Endothelial cell of umbilical vein (primary cell): ENCODE measurements around the gene CDH2. TPM values are rescaled to one million over a fixed set of nuclear protein-coding genes. Genes with fewer than 3 reads are reported as not detected.

Source experiments
- BruUV-seq: library from RNA; stranded (reverse); fragments of 400-500 nt; replicated peaks from 2 replicates; lab custom pipeline; 2021; lab: Mats Ljungman, UMichigan
- CTCF ChIA-PET: fragments of 300-600, 350-600 bp; sonication (Branson Sonifier 250); formaldehyde crosslinking; loops from one replicate; lab custom pipeline; 2021; ENCODE audit warnings: antibody characterized with exemption, inconsistent platforms; lab: Charles Lee
- POLR2A ChIA-PET: fragments of 300-600, 350-600 bp; sonication (Branson Sonifier 250); formaldehyde crosslinking; loops from one replicate; lab custom pipeline; 2021; ENCODE audit warnings: antibody characterized with exemption, inconsistent platforms; lab: Charles Lee
- DNase-seq: peaks from one replicate; pipeline ENCODE4 v3.0.0-alpha.2; 2011; ENCODE audit warnings: low read depth, low spot score
- FAIRE-seq: peaks from 2 replicates; lab custom pipeline; 2011; peaks lifted over from hg19 to GRCh38; lab: Jason Lieb, UNC
- H2AFZ ChIP-seq: 2 replicates; pipeline ENCODE4 v1.6.0; 2012; ENCODE audit warnings: low read depth, low read length, control low read depth, inconsistent platforms
- H3K27ac ChIP-seq: 2 replicates; pipeline ENCODE4 v1.5.1; 2011; ENCODE audit warnings: low read depth, mild to moderate bottlenecking, control low read depth, low read length, moderate library complexity; ENCODE audit not compliant: insufficient read depth
- H3K27me3 ChIP-seq, 2 experiments: 2 replicates each; pipeline versions ENCODE4 v1.6.0 to v1.6.1; 2011; ENCODE audit warnings: low read length in 2 of 2, mixed read lengths in 1 of 2; ENCODE audit not compliant: control insufficient read depth in 2 of 2, insufficient read depth in 2 of 2
- H3K36me3 ChIP-seq, 2 experiments: 2 replicates in 1 of 2; 3 replicates in 1 of 2; pipeline ENCODE4 v1.5.1; 2011; ENCODE audit warnings: low read length in 2 of 2, mild to moderate bottlenecking in 1 of 2, moderate library complexity in 1 of 2; ENCODE audit not compliant: control insufficient read depth in 2 of 2, insufficient read depth in 2 of 2; ENCODE audit errors: extremely low read depth in 1 of 2
- H3K4me1 ChIP-seq: 3 replicates; pipeline ENCODE4 v1.5.1; 2011; ENCODE audit warnings: mild to moderate bottlenecking, low read length; ENCODE audit not compliant: control insufficient read depth, insufficient read depth; ENCODE audit errors: extremely low read depth
- H3K4me2 ChIP-seq: 2 replicates; pipeline ENCODE4 v1.6.1; 2011; ENCODE audit warnings: low read length, control low read depth, mixed read lengths; ENCODE audit not compliant: insufficient read depth
- H3K4me3 ChIP-seq, 3 experiments: fragments of 200-600 bp in 1 of 3; sonication (generic), shearing (Covaris generic) in 1 of 3; replicated peaks in 1 of 3; 2 replicates each; pipeline ENCODE4 v1.5.1; 2011 to 2016; ENCODE audit warnings: control low read depth in 3 of 3, low read length in 3 of 3, mild to moderate bottlenecking in 2 of 3, inconsistent platforms in 1 of 3, low read depth in 1 of 3, moderate library complexity in 1 of 3; ENCODE audit not compliant: insufficient read depth in 1 of 3
- H3K79me2 ChIP-seq: 2 replicates; pipeline ENCODE4 v1.6.0; 2012; ENCODE audit warnings: low read length, inconsistent platforms; ENCODE audit not compliant: control insufficient read depth, insufficient read depth
- H3K9ac ChIP-seq: replicated peaks from 2 replicates; pipeline ENCODE3; 2011; ENCODE audit warnings: low read length, control low read depth; ENCODE audit not compliant: insufficient read depth; ENCODE audit errors: extremely low read depth
- H3K9me1 ChIP-seq: replicated peaks from 3 replicates; pipeline ENCODE4 v1.6.0; 2011; ENCODE audit warnings: mild to moderate bottlenecking, low read length; ENCODE audit not compliant: control insufficient read depth, insufficient read depth; ENCODE audit errors: extremely low read depth
- H3K9me3 ChIP-seq: replicated peaks from 2 replicates; pipeline ENCODE4 v1.5.1; 2012; ENCODE audit warnings: low read length, inconsistent platforms; ENCODE audit not compliant: control insufficient read depth, insufficient read depth
- H4K20me1 ChIP-seq: replicated peaks from 2 replicates; pipeline ENCODE3; 2011; ENCODE audit warnings: mild to moderate bottlenecking, low read length; ENCODE audit not compliant: control insufficient read depth, insufficient read depth; ENCODE audit errors: extremely low read depth
- EZH2 ChIP-seq: IDR thresholded peaks from 2 replicates; pipeline ENCODE4 v1.6.1; 2012; ENCODE audit warnings: borderline replicate concordance, low read depth, mild to moderate bottlenecking, moderate library complexity, low read length, inconsistent platforms; ENCODE audit not compliant: severe bottlenecking
- FOS ChIP-seq: IDR thresholded peaks from 2 replicates; pipeline ENCODE4 v1.6.1; 2011; ENCODE audit warnings: mild to moderate bottlenecking, low read length, moderate library complexity, borderline replicate concordance; ENCODE audit not compliant: insufficient read depth
- GATA2 ChIP-seq: IDR thresholded peaks from 2 replicates; pipeline ENCODE4 v1.7.0; 2011; ENCODE audit warnings: low read depth, mild to moderate bottlenecking, moderate library complexity, mixed read lengths, low read length; ENCODE audit not compliant: insufficient read length, insufficient read depth
- JUN ChIP-seq: IDR thresholded peaks from 2 replicates; pipeline ENCODE4 v1.6.1; 2011; ENCODE audit warnings: borderline replicate concordance, low read depth; ENCODE audit not compliant: insufficient read length, insufficient read depth
- MYC ChIP-seq: IDR thresholded peaks from one replicate; pipeline ENCODE4 v1.6.1; 2011; ENCODE audit warnings: mild to moderate bottlenecking, low read depth, low read length
- POLR2A ChIP-seq: IDR thresholded peaks from 2 replicates; pipeline ENCODE4 v1.6.1; 2012; ENCODE audit warnings: low read depth, mild to moderate bottlenecking, control low read depth, low read length
- POLR2AphosphoS5 ChIP-seq: IDR thresholded peaks from 2 replicates; pipeline ENCODE4 v1.6.1; 2012; ENCODE audit warnings: low read depth, mild to moderate bottlenecking, control low read depth, low read length, moderate library complexity; ENCODE audit not compliant: insufficient read depth
- dilution Hi-C: fragments of 300-500 bp; cut with MboI; formaldehyde crosslinking; loops from one replicate; pipeline ENCODE4 v1.15.0; 2019; ENCODE audit warnings: low sequenced_read_pairs; ENCODE audit not compliant: extremely low pct_ligation_motif_present
- intact Hi-C: fragments of 100-400 bp; cut with micrococcal nuclease; formaldehyde crosslinking; loops from one replicate; pipeline ENCODE4 v1.10.0; 2022
- polyA plus RNA-seq, 4 experiments: library from polyadenylated mRNA; depleted of rRNA in 3 of 4; stranded (reverse) in 3 of 4; unstranded in 1 of 4; fragments of >200 nt; gene quantifications; 2 replicates each; pipeline versions ENCODE4 v1.2.1 to v1.2.3, GENCODE V29; 2011 to 2012; ENCODE audit warnings: missing spikeins in 1 of 4
- total RNA-seq: library from RNA; stranded (reverse); gene quantifications from 2 replicates; pipeline ENCODE4 v1.2.3, GENCODE V29; 2021
- TF ChIP-seq, protein P1 (sequence below): IDR thresholded peaks from 2 replicates; pipeline ENCODE4 v1.6.1; 2011; ENCODE audit not compliant: insufficient read depth, insufficient read length
- TF ChIP-seq, protein P2 (sequence below), 2 donors: IDR thresholded peaks; 1 replicate in 1 of 2; 2 replicates in 1 of 2; pipeline ENCODE4 v1.5.1; 2011; ENCODE audit warnings: low read length in 2 of 2, mild to moderate bottlenecking in 2 of 2, moderate library complexity in 2 of 2, control low read depth in 1 of 2, inconsistent platforms in 1 of 2, low read depth in 1 of 2; ENCODE audit not compliant: insufficient read depth in 1 of 2; ENCODE audit errors: extremely low read depth in 1 of 2

The CDH2 gene
- total and polyA plus RNA-seq, 2 donors (not counting 3 experiments of a cell fraction or from before 2014, with no cell fraction given), result 37.6 to 59.5 TPM

DNA sequence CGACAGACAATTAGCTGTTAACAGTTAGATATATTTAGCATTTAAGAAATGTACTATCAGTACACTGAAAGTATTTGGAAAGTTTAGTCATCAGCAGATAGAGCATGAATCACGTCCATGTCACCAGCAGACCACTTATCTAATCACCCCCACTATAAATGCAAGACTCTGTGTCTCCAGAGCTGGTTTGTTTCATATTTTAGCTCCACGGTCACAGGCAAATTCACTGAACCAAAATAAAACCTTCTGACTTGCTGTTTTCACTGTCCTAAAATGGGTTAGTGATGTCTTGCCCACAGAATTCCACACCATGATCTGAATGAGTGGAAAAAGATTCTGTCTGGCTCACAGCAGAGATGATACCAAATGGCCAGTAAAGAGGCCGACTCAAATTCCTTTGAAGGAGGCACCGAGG lies 64.9 kb downstream of the CDH2 start:
- TF ChIP-seq, protein P1, sequence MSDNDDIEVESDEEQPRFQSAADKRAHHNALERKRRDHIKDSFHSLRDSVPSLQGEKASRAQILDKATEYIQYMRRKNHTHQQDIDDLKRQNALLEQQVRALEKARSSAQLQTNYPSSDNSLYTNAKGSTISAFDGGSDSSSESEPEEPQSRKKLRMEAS, result no peak
- TF ChIP-seq EZH2, result no peak
- peak; percentile 56 for TF ChIP-seq JUN
- TF ChIP-seq POLR2AphosphoS5, result no peak
- TF ChIP-seq FOS, result peak; percentile 93
- TF ChIP-seq MYC, result no peak
- peak; percentile 83 for TF ChIP-seq GATA2
- H3K9me3 ChIP-seq, result no peaks in the 10 kb centered on the region
- H4K20me1 ChIP-seq, result no peaks in the 10 kb centered on the region
- H3K79me2 ChIP-seq, result peaks cover 22% of the 10 kb centered on the region
- peak overlapping the region; percentile 71 for H3K27ac ChIP-seq
- no peaks in the 10 kb centered on the region for H3K9me1 ChIP-seq
- POLR2A ChIA-PET, result no interaction called here
- H2AFZ ChIP-seq, result peak overlapping the region; percentile 59
- peak; percentile 63 for DNase-seq
- no peaks in the 10 kb centered on the region for H3K27me3 ChIP-seq
- CTCF ChIA-PET, result interaction anchor here (0.7 to 1.0 kb wide), 2 partner anchors 10 to 41 kb away, joined by 3 read pairs; no protein-coding TSS in a partner anchor
- no TSS peak for BruUV-seq
- no peaks in the 10 kb centered on the region for H3K36me3 ChIP-seq
- intact Hi-C loops, result loop anchor here (2.0 to 10.0 kb wide), 2 partner anchors 65 to 267 kb away; partner anchors contain the start of gene CDH2
- peak overlapping the region in 1 of 3 experiments; percentile 35 for H3K4me3 ChIP-seq
- peak overlapping the region; percentile 65 for H3K9ac ChIP-seq
- dilution Hi-C loops, result no loop called here
- peak overlapping the region; percentile 85 for H3K4me2 ChIP-seq
- peak; percentile 60 for FAIRE-seq
- H3K4me1 ChIP-seq, result peaks cover 49% of the 10 kb centered on the region

DNA sequence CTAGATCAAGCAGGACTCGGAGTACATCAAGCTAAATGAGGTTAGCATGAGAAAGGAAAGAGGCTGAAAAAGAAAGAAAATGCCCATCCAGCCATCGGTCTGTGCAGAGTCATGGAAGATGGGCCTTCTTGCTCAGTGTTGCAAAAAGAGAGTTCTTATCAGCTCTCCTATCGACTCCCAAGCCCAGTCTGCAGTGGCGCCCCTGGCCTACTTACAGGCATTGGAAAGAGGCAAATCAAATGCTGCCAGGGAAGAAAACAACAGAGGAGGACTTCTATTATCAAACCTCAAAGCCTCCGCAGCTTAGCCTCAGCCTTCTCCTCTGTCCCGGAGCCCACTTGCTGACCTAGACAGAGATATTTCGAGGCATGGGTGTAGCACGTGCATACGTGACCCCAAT lies 66.0 kb downstream of the CDH2 start:
- ChIA-PET CTCF (no interaction called here), POLR2A (no interaction called here)
- peaks cover 43% of the 10 kb centered on the region for H3K4me1 ChIP-seq
- FAIRE-seq, result no peak
- no peaks in the 10 kb centered on the region for H3K36me3 ChIP-seq
- H2AFZ ChIP-seq, result no peak overlapping the region
- dilution Hi-C loops, result no loop called here
- H3K4me3 ChIP-seq, result no peak overlapping the region
- DNase-seq, result no peak
- H3K27me3 ChIP-seq, result no peaks in the 10 kb centered on the region
- no peak overlapping the region for H3K9ac ChIP-seq
- H4K20me1 ChIP-seq, result no peaks in the 10 kb centered on the region
- no peaks in the 10 kb centered on the region for H3K9me3 ChIP-seq
- H3K79me2 ChIP-seq, result peaks cover 22% of the 10 kb centered on the region
- TF ChIP-seq POLR2AphosphoS5 (no peak), EZH2 (no peak), FOS (no peak), POLR2A (no peak), MYC (no peak), JUN (no peak), GATA2 (no peak)
- TF ChIP-seq, protein P2, sequence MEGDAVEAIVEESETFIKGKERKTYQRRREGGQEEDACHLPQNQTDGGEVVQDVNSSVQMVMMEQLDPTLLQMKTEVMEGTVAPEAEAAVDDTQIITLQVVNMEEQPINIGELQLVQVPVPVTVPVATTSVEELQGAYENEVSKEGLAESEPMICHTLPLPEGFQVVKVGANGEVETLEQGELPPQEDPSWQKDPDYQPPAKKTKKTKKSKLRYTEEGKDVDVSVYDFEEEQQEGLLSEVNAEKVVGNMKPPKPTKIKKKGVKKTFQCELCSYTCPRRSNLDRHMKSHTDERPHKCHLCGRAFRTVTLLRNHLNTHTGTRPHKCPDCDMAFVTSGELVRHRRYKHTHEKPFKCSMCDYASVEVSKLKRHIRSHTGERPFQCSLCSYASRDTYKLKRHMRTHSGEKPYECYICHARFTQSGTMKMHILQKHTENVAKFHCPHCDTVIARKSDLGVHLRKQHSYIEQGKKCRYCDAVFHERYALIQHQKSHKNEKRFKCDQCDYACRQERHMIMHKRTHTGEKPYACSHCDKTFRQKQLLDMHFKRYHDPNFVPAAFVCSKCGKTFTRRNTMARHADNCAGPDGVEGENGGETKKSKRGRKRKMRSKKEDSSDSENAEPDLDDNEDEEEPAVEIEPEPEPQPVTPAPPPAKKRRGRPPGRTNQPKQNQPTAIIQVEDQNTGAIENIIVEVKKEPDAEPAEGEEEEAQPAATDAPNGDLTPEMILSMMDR (IDR thresholded peaks at IDR 0.05; ENCODE audit: extremely low read depth in 1 of 2, insufficient read depth in 1 of 2, low read depth in 1 of 2, low read length in 2 of 2), result no peak
- TF ChIP-seq, protein P1, result no peak
- no TSS peak for BruUV-seq
- intact Hi-C loops, result loop anchor here (10.0 kb wide), 1 partner anchor 266 kb away; no protein-coding TSS in a partner anchor
- no peak overlapping the region for H3K4me2 ChIP-seq
- no peak overlapping the region for H3K27ac ChIP-seq
- no peaks in the 10 kb centered on the region for H3K9me1 ChIP-seq
